Endothelial cell of umbilical vein (primary cell): ENCODE data around the gene BCL7C.

Source experiments
- EZH2 ChIP-seq: IDR thresholded peaks from 2 replicates; pipeline ENCODE4 v1.6.1; 2012; ENCODE audit warnings: borderline replicate concordance, low read depth, mild to moderate bottlenecking, moderate library complexity, low read length, inconsistent platforms; ENCODE audit not compliant: severe bottlenecking
- POLR2A ChIP-seq: IDR thresholded peaks from 2 replicates; pipeline ENCODE4 v1.6.1; 2012; ENCODE audit warnings: low read depth, mild to moderate bottlenecking, control low read depth, low read length
- POLR2AphosphoS5 ChIP-seq: IDR thresholded peaks from 2 replicates; pipeline ENCODE4 v1.6.1; 2012; ENCODE audit warnings: low read depth, mild to moderate bottlenecking, control low read depth, low read length, moderate library complexity; ENCODE audit not compliant: insufficient read depth
- TF ChIP-seq, protein P1 (sequence below), 2 donors: IDR thresholded peaks; 1 replicate in 1 of 2; 2 replicates in 1 of 2; pipeline ENCODE4 v1.5.1; 2011; ENCODE audit warnings: low read length in 2 of 2, mild to moderate bottlenecking in 2 of 2, moderate library complexity in 2 of 2, control low read depth in 1 of 2, inconsistent platforms in 1 of 2, low read depth in 1 of 2; ENCODE audit not compliant: insufficient read depth in 1 of 2; ENCODE audit errors: extremely low read depth in 1 of 2

DNA sequence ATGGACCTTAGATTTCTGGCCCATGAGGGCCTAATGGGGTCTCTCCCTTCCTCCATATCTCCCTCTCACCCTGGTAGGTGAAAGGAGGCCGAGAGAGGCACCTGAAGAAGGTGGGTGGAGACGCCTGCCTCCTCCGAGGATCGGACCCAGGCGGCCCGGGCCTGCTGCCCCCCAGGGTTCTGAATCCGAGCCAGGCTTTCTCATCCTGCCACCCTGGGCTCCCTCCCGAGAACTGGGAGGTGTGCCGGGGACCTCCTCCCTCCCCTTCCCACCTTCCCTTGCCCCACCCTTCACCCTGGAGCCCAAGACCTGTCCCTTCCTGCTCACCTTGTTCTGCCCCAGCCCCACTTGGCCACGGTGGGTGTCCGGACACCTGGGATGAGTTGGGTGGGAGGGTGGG, 34.5 kb upstream of the BCL7C start:
- TF ChIP-seq, protein P1, sequence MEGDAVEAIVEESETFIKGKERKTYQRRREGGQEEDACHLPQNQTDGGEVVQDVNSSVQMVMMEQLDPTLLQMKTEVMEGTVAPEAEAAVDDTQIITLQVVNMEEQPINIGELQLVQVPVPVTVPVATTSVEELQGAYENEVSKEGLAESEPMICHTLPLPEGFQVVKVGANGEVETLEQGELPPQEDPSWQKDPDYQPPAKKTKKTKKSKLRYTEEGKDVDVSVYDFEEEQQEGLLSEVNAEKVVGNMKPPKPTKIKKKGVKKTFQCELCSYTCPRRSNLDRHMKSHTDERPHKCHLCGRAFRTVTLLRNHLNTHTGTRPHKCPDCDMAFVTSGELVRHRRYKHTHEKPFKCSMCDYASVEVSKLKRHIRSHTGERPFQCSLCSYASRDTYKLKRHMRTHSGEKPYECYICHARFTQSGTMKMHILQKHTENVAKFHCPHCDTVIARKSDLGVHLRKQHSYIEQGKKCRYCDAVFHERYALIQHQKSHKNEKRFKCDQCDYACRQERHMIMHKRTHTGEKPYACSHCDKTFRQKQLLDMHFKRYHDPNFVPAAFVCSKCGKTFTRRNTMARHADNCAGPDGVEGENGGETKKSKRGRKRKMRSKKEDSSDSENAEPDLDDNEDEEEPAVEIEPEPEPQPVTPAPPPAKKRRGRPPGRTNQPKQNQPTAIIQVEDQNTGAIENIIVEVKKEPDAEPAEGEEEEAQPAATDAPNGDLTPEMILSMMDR (IDR thresholded peaks at IDR 0.05; ENCODE audit: extremely low read depth in 1 of 2, insufficient read depth in 1 of 2, low read depth in 1 of 2, low read length in 2 of 2), result no peak
- TF ChIP-seq POLR2A (no peak), POLR2AphosphoS5 (no peak), EZH2 (no peak)
